Measurements from ENCODE around the gene NFIX.

GRCh38 chr19:13097033-13097462, 101.8 kb downstream of the NFIX start:
- no peak for TF ChIP-seq CTCF (conservative IDR thresholded peaks at IDR 0.05 in 1 of 2, IDR thresholded peaks at IDR 0.05 in 1 of 2; ENCODE audit: extremely low read depth in 1 of 2, insufficient read depth in 1 of 2, low read depth in 1 of 2, low read length in 2 of 2)
- TF ChIP-seq EZH2 (IDR thresholded peaks at IDR 0.05; ENCODE audit: borderline replicate concordance, low read length) = no peak
